Tibial artery (tissue), 4 donors: ENCODE measurements around the gene FAM98B.

Experiments used
- DNase-seq, 2 donors: peaks; one replicate each; pipeline ENCODE4 v3.0.0-alpha.2; 2019
- H3K27ac ChIP-seq, 2 donors: fragments of 200-600 bp; sonication (generic) in 1 of 2; 1 replicate in 1 of 2; 2 replicates in 1 of 2; pipeline ENCODE4 v1.5.1; 2018 to 2019; ENCODE audit warnings: mild to moderate bottlenecking in 1 of 2
- H3K27me3 ChIP-seq, 2 donors: fragments of 200-600 bp; sonication (generic) in 1 of 2; one replicate each; pipeline versions ENCODE4 v1.5.1 to v1.6.0; 2016 to 2019
- H3K36me3 ChIP-seq, 3 donors: fragments of 200-600 bp; sonication (generic) in 2 of 3; one replicate each; pipeline ENCODE4 v1.5.1; 2016 to 2019; ENCODE audit warnings: mild to moderate bottlenecking in 2 of 3
- H3K4me1 ChIP-seq, 4 donors: fragments of 200-600 bp; sonication (generic) in 2 of 4; 1 replicate in 3 of 4; 2 replicates in 1 of 4; pipeline ENCODE4 v1.5.1; 2016 to 2019
- H3K4me3 ChIP-seq, 2 donors: fragments of 200-600 bp; sonication (generic) in 1 of 2; 1 replicate in 1 of 2; 2 replicates in 1 of 2; pipeline ENCODE4 v1.5.1; 2018 to 2019; ENCODE audit warnings: mild to moderate bottlenecking in 2 of 2
- H3K9me3 ChIP-seq, 3 donors: fragments of 200-600 bp; sonication (generic) in 1 of 3; one replicate each; pipeline ENCODE4 v1.5.1; 2016 to 2019
- intact Hi-C: fragments of 100-400 bp; cut with DNase I; formaldehyde crosslinking; loops from one replicate; pipeline ENCODE4 v1.15.0; 2023; ENCODE audit warnings: low total_unique reads
- TF ChIP-seq, protein P1 (sequence below), 2 experiments: fragments of 200-600 bp in 1 of 2; fragments of 450-650 bp in 1 of 2; IDR thresholded peaks; one replicate each; pipeline ENCODE4 v1.5.1; 2017 to 2019; ENCODE audit warnings: antibody characterized with exemption in 2 of 2, mild to moderate bottlenecking in 1 of 2, moderate library complexity in 1 of 2

Gene FAM98B

DNA sequence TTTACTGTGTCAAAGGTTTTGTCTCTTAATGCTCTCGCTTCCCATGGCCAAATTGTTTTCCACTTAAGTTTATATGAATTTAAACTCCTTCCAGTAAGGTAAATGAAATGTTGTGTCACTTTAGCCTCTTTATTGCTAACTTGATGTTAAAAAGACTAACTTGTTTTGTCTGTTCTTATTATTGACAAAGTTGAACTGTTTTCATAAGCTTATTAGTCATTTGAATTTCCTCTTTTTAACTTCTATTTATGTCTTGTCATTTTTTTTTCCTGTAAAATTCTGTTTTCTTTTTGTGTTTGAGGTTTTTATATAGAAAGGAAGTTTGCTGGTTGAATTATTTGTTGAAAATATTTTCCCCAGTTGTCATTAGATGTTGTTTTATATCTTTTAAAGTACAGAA, 25.8 kb downstream of the FAM98B start:
- DNase-seq = no peak
- Histone ChIP-seq H3K9me3 (no peaks in the 10 kb centered on the region), H3K4me3 (no peak overlapping the region), H3K27me3 (no peaks in the 10 kb centered on the region), H3K36me3 (peaks cover 17 to 36% (median 28%) of the 10 kb centered on the region in 3 donors), H3K27ac (no peak overlapping the region), H3K4me1 (no peaks in the 10 kb centered on the region)
- TF ChIP-seq, protein P1, sequence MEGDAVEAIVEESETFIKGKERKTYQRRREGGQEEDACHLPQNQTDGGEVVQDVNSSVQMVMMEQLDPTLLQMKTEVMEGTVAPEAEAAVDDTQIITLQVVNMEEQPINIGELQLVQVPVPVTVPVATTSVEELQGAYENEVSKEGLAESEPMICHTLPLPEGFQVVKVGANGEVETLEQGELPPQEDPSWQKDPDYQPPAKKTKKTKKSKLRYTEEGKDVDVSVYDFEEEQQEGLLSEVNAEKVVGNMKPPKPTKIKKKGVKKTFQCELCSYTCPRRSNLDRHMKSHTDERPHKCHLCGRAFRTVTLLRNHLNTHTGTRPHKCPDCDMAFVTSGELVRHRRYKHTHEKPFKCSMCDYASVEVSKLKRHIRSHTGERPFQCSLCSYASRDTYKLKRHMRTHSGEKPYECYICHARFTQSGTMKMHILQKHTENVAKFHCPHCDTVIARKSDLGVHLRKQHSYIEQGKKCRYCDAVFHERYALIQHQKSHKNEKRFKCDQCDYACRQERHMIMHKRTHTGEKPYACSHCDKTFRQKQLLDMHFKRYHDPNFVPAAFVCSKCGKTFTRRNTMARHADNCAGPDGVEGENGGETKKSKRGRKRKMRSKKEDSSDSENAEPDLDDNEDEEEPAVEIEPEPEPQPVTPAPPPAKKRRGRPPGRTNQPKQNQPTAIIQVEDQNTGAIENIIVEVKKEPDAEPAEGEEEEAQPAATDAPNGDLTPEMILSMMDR (IDR thresholded peaks at IDR 0.05) = no peak
- intact Hi-C loops = no loop called here

DNA sequence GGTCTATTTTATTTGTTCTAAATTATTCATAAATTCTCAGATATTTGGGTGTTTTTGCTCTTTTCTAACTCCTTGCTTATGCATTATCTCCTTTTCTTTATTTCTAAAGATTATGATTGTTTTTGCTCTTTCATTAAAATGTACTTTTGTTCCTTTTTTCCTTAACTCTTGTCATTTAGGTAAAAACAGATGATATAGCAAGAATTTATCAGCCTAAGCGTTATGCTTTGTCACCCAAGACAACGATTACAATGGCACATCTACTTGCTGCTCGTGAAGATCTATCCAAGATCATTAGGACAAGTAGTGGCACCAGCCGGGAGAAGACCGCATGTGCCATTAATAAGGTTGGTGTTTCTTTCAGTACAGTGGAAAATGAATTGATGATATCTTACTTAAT, 27.2 kb downstream of the FAM98B start:
- H3K36me3 ChIP-seq = peaks cover 7 to 22% (median 19%) of the 10 kb centered on the region in 3 donors

DNA sequence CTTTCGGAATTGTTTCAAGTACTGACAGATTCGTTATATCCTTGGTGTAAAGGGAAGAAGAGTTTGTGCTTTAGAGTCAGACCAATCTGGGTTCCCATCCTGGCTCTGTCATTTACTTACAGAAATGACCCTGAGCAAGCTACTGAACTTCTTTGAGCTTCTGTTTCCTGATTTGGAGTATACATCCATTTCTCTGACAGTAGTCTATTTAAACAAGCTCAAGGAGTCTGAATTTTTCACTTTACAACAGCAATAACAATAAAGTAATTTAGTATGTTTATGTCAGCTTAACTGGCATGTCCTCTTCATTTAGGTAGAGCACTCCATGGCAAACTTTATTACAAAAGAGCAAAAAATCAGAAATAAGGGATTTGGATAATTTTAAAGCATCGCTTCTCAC, 27.8 kb downstream of the FAM98B start:
- Histone ChIP-seq H3K9me3 (no peaks in the 10 kb centered on the region), H3K27ac (no peak overlapping the region), H3K4me1 (no peaks in the 10 kb centered on the region), H3K4me3 (no peak overlapping the region), H3K36me3 (peaks cover 5 to 19% (median 18%) of the 10 kb centered on the region in 3 donors), H3K27me3 (no peaks in the 10 kb centered on the region)
- TF ChIP-seq, protein P1 (IDR thresholded peaks at IDR 0.05) = no peak
- intact Hi-C loops = no loop called here
- no peak for DNase-seq

More for the DNA sequence above, 27.2 kb downstream of the FAM98B start:
- TF ChIP-seq, protein P1 (IDR thresholded peaks at IDR 0.05) = no peak
- Histone ChIP-seq H3K9me3 (no peaks in the 10 kb centered on the region), H3K4me3 (no peak overlapping the region), H3K27me3 (no peaks in the 10 kb centered on the region), H3K27ac (no peak overlapping the region), H3K4me1 (no peaks in the 10 kb centered on the region)
- intact Hi-C loops = no loop called here
- no peak for DNase-seq

DNA sequence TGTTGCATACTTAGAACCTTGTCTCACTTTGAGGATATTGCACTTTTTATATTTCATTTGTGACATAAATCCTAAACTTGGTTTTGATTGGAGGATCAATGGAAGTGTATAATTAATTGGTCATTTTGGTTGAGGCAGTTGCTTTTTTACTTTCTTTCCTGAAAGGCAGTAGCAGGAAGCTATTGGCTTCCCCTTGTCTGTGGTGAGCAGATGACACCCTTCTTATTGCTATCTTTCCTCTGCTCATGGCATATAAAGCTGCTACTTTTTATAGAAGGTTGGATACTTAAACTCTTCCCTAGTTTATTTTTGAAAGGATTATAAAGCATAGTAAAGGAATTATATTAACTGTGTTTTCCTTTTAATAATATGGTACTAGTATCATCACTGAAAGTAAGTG, 28.6 kb downstream of the FAM98B start:
- Histone ChIP-seq H3K36me3 (peaks cover 5 to 12% (median 10%) of the 10 kb centered on the region in 3 donors), H3K4me1 (no peaks in the 10 kb centered on the region), H3K4me3 (no peak overlapping the region), H3K27ac (no peak overlapping the region), H3K9me3 (no peaks in the 10 kb centered on the region), H3K27me3 (no peaks in the 10 kb centered on the region)
- TF ChIP-seq, protein P1 (IDR thresholded peaks at IDR 0.05) = no peak
- DNase-seq = no peak
- intact Hi-C loops = no loop called here

DNA sequence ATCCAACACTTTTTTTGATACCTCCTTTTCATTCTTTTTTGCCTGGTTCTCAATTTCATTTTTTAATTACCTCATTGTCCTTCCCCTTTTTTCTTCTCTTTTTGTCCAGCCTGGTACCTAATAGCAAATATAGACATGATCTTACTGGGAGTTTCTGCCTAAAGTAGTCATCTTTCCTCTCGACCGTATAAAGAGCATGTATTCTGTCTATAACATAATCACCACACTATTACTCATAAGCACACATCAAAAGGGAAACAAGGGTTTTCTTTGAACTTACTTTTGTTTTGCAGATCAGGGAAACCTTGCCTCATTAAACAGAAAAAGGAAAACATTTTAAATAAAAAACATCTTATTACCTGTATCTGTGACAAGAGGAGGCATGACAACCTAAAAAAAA, 33.0 kb downstream of the FAM98B start:
- no peak for DNase-seq
- TF ChIP-seq, protein P1 (IDR thresholded peaks at IDR 0.05) = no peak

DNA sequence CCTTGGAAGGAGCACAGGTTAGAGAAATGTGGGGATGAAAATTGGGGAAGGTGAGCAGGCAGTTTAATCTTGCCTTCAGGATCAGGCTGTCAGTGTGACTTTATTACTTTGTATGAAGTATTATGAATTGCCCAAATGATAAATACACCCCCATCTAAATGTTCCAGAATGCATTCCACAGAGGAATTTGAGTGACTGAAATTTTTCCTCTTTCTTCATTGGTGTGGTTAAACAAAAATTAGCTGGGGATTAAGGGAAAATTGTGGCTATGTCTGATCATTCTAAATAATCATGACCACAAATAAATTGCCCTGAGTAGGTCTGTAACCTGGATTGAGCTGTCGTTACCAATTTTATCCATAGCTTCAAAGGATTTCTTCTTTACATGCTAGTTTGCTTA, 33.5 kb downstream of the FAM98B start:
- H3K9me3 ChIP-seq = no peaks in the 10 kb centered on the region
- intact Hi-C loops = no loop called here
- TF ChIP-seq, protein P1 (IDR thresholded peaks at IDR 0.05) = no peak

More for the DNA sequence above, 33.0 kb downstream of the FAM98B start:
- Histone ChIP-seq H3K27me3 (no peaks in the 10 kb centered on the region), H3K4me1 (peaks cover 0 to 24% (median 5%) of the 10 kb centered on the region in 4 donors), H3K4me3 (no peak overlapping the region), H3K36me3 (peaks cover 0 to 4% (median 3%) of the 10 kb centered on the region in 3 donors), H3K9me3 (no peaks in the 10 kb centered on the region), H3K27ac (no peak overlapping the region)
- intact Hi-C loops = no loop called here

More for the DNA sequence above, 33.5 kb downstream of the FAM98B start:
- no peak overlapping the region for H3K4me3 ChIP-seq
- peaks cover 0 to 24% (median 5%) of the 10 kb centered on the region in 4 donors for H3K4me1 ChIP-seq
- H3K36me3 ChIP-seq = no peaks in the 10 kb centered on the region
- H3K27me3 ChIP-seq = no peaks in the 10 kb centered on the region
- no peak overlapping the region for H3K27ac ChIP-seq
- no peak for DNase-seq
